Activated CD4-positive, alpha-beta memory T cell treated with anti-CD3 and anti-CD28 coated beads for 36 hours (primary cell): ENCODE results near the gene RSU1. TPM values are rescaled to one million over a fixed set of nuclear protein-coding genes. Genes with fewer than 3 reads are reported as not detected.

Experiments
- CTCF ChIA-PET: fragments of 350-600 bp; sonication (Branson Sonifier 250); formaldehyde crosslinking; loops from one replicate; lab custom pipeline; 2021; ENCODE audit warnings: antibody characterized with exemption, inconsistent platforms; lab: Charles Lee
- POLR2A ChIA-PET: fragments of 350-600 bp; sonication (Branson Sonifier 250); formaldehyde crosslinking; loops from one replicate; lab custom pipeline; 2021; ENCODE audit warnings: antibody characterized with exemption; lab: Charles Lee
- DNase-seq: peaks from one replicate; pipeline ENCODE4 v3.0.0-alpha.2; 2020
- H3K27ac Mint-ChIP-seq: one replicate; pipeline ENCODE4 v1.8.0; 2021; ENCODE audit warnings: mixed read lengths
- H3K27me3 Mint-ChIP-seq: one replicate; pipeline ENCODE4 v1.8.0; 2021; ENCODE audit warnings: mixed read lengths
- H3K36me3 Mint-ChIP-seq: one replicate; pipeline ENCODE4 v1.8.0; 2021; ENCODE audit warnings: mixed read lengths
- H3K4me1 Mint-ChIP-seq: one replicate; pipeline ENCODE4 v1.8.0; 2021; ENCODE audit warnings: low read depth, mixed read lengths
- H3K4me3 Mint-ChIP-seq: one replicate; pipeline ENCODE4 v1.8.0; 2021; ENCODE audit warnings: mild to moderate bottlenecking, mixed read lengths
- H3K9me3 Mint-ChIP-seq: one replicate; pipeline ENCODE4 v1.8.0; 2021; ENCODE audit warnings: mixed read lengths
- intact Hi-C: fragments of 100-400 bp; cut with micrococcal nuclease; formaldehyde crosslinking; loops from one replicate; pipeline ENCODE4 v1.15.1; 2023
- total RNA-seq, 2 experiments: library from RNA; stranded (reverse); gene quantifications; one replicate each; pipeline ENCODE4 v1.2.3, GENCODE V29; 2021

RSU1 gene
- total RNA-seq, 2 experiments from 2014 or later: 60.6 to 61.9 TPM

- POLR2A ChIA-PET: no interaction called here
- H3K4me3 Mint-ChIP-seq: no peak overlapping the region
- peak; percentile 10 for DNase-seq
- no peak overlapping the region for H3K27ac Mint-ChIP-seq
- H3K36me3 Mint-ChIP-seq: peaks cover 6% of the 10 kb centered on the region
- H3K27me3 Mint-ChIP-seq: peaks cover 5% of the 10 kb centered on the region
- H3K4me1 Mint-ChIP-seq: no peaks in the 10 kb centered on the region
- CTCF ChIA-PET: no interaction called here
- no peaks in the 10 kb centered on the region for H3K9me3 Mint-ChIP-seq
- intact Hi-C loops: no loop called here
These were observed 230.7 kb downstream of the RSU1 start for GRCh38 chr10:16586358-16587138.

GRCh38 chr10:16585103-16585502 lies 232.1 kb downstream of the RSU1 start:
- intact Hi-C loops: no loop called here
- H3K9me3 Mint-ChIP-seq: no peaks in the 10 kb centered on the region
- ChIA-PET POLR2A (no interaction called here), CTCF (no interaction called here)
- no peak for DNase-seq
- H3K27ac Mint-ChIP-seq: no peak overlapping the region
- peaks cover 15% of the 10 kb centered on the region for H3K27me3 Mint-ChIP-seq
- H3K4me1 Mint-ChIP-seq: no peaks in the 10 kb centered on the region
- peaks cover 2% of the 10 kb centered on the region for H3K36me3 Mint-ChIP-seq
- H3K4me3 Mint-ChIP-seq: no peak overlapping the region

GRCh38 chr10:16583382-16583781 lies 233.8 kb downstream of the RSU1 start:
- no peaks in the 10 kb centered on the region for H3K4me1 Mint-ChIP-seq
- H3K4me3 Mint-ChIP-seq: no peak overlapping the region
- H3K36me3 Mint-ChIP-seq: no peaks in the 10 kb centered on the region
- H3K27ac Mint-ChIP-seq: no peak overlapping the region
- DNase-seq: no peak
- POLR2A ChIA-PET: no interaction called here
- H3K9me3 Mint-ChIP-seq: no peaks in the 10 kb centered on the region
- CTCF ChIA-PET: no interaction called here
- H3K27me3 Mint-ChIP-seq: peaks cover 25% of the 10 kb centered on the region
- intact Hi-C loops: no loop called here

- H3K4me3 Mint-ChIP-seq: no peak overlapping the region
- intact Hi-C loops: no loop called here
- H3K36me3 Mint-ChIP-seq: no peaks in the 10 kb centered on the region
- POLR2A ChIA-PET: no interaction called here
- H3K4me1 Mint-ChIP-seq: no peaks in the 10 kb centered on the region
- H3K27ac Mint-ChIP-seq: no peak overlapping the region
- no peaks in the 10 kb centered on the region for H3K9me3 Mint-ChIP-seq
- peaks cover 31% of the 10 kb centered on the region for H3K27me3 Mint-ChIP-seq
- no peak for DNase-seq
- CTCF ChIA-PET: no interaction called here
These were observed 236.0 kb downstream of the RSU1 start for GRCh38 chr10:16581202-16581601.

- Mint-ChIP-seq H3K36me3 (no peaks in the 10 kb centered on the region), H3K4me1 (peaks cover 7% of the 10 kb centered on the region), H3K27me3 (peaks cover 14% of the 10 kb centered on the region), H3K27ac (no peak overlapping the region), H3K9me3 (no peaks in the 10 kb centered on the region), H3K4me3 (no peak overlapping the region)
- intact Hi-C loops: no loop called here
- CTCF ChIA-PET: no interaction called here
- POLR2A ChIA-PET: no interaction called here
- DNase-seq: no peak
These were observed 246.5 kb downstream of the RSU1 start for GRCh38 chr10:16570731-16571130.

- Mint-ChIP-seq H3K27me3 (peaks cover 15% of the 10 kb centered on the region), H3K4me1 (peaks cover 7% of the 10 kb centered on the region), H3K27ac (no peak overlapping the region), H3K36me3 (no peaks in the 10 kb centered on the region), H3K4me3 (no peak overlapping the region), H3K9me3 (no peaks in the 10 kb centered on the region)
- intact Hi-C loops: no loop called here
- ChIA-PET POLR2A (no interaction called here), CTCF (no interaction called here)
- DNase-seq: no peak
These were observed 250.9 kb downstream of the RSU1 start for GRCh38 chr10:16566202-16566805.

GRCh38 chr10:16565604-16566003 lies 251.6 kb downstream of the RSU1 start:
- intact Hi-C loops: no loop called here
- Mint-ChIP-seq H3K27me3 (peaks cover 13% of the 10 kb centered on the region), H3K27ac (no peak overlapping the region), H3K9me3 (no peaks in the 10 kb centered on the region), H3K4me3 (no peak overlapping the region), H3K4me1 (peaks cover 3% of the 10 kb centered on the region), H3K36me3 (no peaks in the 10 kb centered on the region)
- ChIA-PET CTCF (no interaction called here), POLR2A (no interaction called here)
- DNase-seq: no peak

- POLR2A ChIA-PET: no interaction called here
- H3K9me3 Mint-ChIP-seq: peaks cover 2% of the 10 kb centered on the region
- peaks cover 19% of the 10 kb centered on the region for H3K27me3 Mint-ChIP-seq
- no peak for DNase-seq
- CTCF ChIA-PET: no interaction called here
- no peak overlapping the region for H3K27ac Mint-ChIP-seq
- no peak overlapping the region for H3K4me3 Mint-ChIP-seq
- intact Hi-C loops: no loop called here
- no peaks in the 10 kb centered on the region for H3K4me1 Mint-ChIP-seq
- H3K36me3 Mint-ChIP-seq: no peaks in the 10 kb centered on the region
These were observed 254.3 kb downstream of the RSU1 start for GRCh38 chr10:16562891-16563290.

GRCh38 chr10:16559236-16559773 lies 257.9 kb downstream of the RSU1 start:
- Mint-ChIP-seq H3K4me3 (no peak overlapping the region), H3K36me3 (no peaks in the 10 kb centered on the region), H3K27me3 (peaks cover 21% of the 10 kb centered on the region), H3K4me1 (no peaks in the 10 kb centered on the region), H3K9me3 (peaks cover 2% of the 10 kb centered on the region), H3K27ac (no peak overlapping the region)
- DNase-seq: no peak
- POLR2A ChIA-PET: no interaction called here
- CTCF ChIA-PET: no interaction called here
- intact Hi-C loops: no loop called here

- CTCF ChIA-PET: interaction anchor here (0.6 kb wide), 1 partner anchor 140 kb away, joined by 3 read pairs; no protein-coding TSS in a partner anchor
- intact Hi-C loops: loop anchor here (10.0 kb wide), 1 partner anchor 643 kb away; no protein-coding TSS in a partner anchor
These were observed 269.3 kb downstream of the RSU1 start for GRCh38 chr10:16547973-16548372.

GRCh38 chr10:16545116-16545736 lies 272.0 kb downstream of the RSU1 start:
- H3K4me3 Mint-ChIP-seq: no peak overlapping the region
- POLR2A ChIA-PET: no interaction called here
- intact Hi-C loops: loop anchor here (10.0 kb wide), 1 partner anchor 640 kb away; no protein-coding TSS in a partner anchor
- H3K4me1 Mint-ChIP-seq: no peaks in the 10 kb centered on the region
- CTCF ChIA-PET: interaction anchor here (0.7 to 2.0 kb wide), 5 partner anchors 37 to 643 kb away, joined by 3 to 10 read pairs (median 3); no protein-coding TSS in a partner anchor
- DNase-seq: peak; percentile 10
- no peaks in the 10 kb centered on the region for H3K9me3 Mint-ChIP-seq
- no peaks in the 10 kb centered on the region for H3K36me3 Mint-ChIP-seq
- H3K27ac Mint-ChIP-seq: no peak overlapping the region
- H3K27me3 Mint-ChIP-seq: peaks cover 14% of the 10 kb centered on the region

More at GRCh38 chr10:16547973-16548372, 269.3 kb downstream of the RSU1 start:
- no peak overlapping the region for H3K27ac Mint-ChIP-seq
- POLR2A ChIA-PET: no interaction called here
- DNase-seq: no peak
- H3K27me3 Mint-ChIP-seq: peaks cover 11% of the 10 kb centered on the region
- H3K4me3 Mint-ChIP-seq: no peak overlapping the region
- H3K9me3 Mint-ChIP-seq: no peaks in the 10 kb centered on the region
- no peaks in the 10 kb centered on the region for H3K4me1 Mint-ChIP-seq
- H3K36me3 Mint-ChIP-seq: no peaks in the 10 kb centered on the region

GRCh38 chr10:16544591-16544990 lies 272.6 kb downstream of the RSU1 start:
- intact Hi-C loops: loop anchor here (10.0 kb wide), 1 partner anchor 640 kb away; no protein-coding TSS in a partner anchor
- CTCF ChIA-PET: interaction anchor here (0.6 to 2.0 kb wide), 4 partner anchors 104 to 642 kb away, joined by 3 to 10 read pairs (median 4); no protein-coding TSS in a partner anchor
- Mint-ChIP-seq H3K9me3 (no peaks in the 10 kb centered on the region), H3K4me3 (no peak overlapping the region), H3K27ac (no peak overlapping the region), H3K27me3 (peaks cover 14% of the 10 kb centered on the region), H3K4me1 (no peaks in the 10 kb centered on the region), H3K36me3 (no peaks in the 10 kb centered on the region)
- DNase-seq: no peak
- POLR2A ChIA-PET: no interaction called here
